Daoy (cell line): ENCODE results near the gene CPB2. TPM values are rescaled to one million over a fixed set of nuclear protein-coding genes. Genes with fewer than 3 reads are reported as not detected.

ENCODE experiments used
- DNase-seq: peaks from one replicate; pipeline ENCODE4 v3.0.0-alpha.2; 2015; ENCODE audit warnings: low read depth
- total RNA-seq: library from RNA; depleted of rRNA; stranded (reverse); fragments of >200 nt; shearing (Covaris generic); gene quantifications from 2 replicates; pipeline ENCODE4 v1.2.3, GENCODE V29; 2014

CPB2 gene
- total RNA-seq, 1 experiment from 2014 or later, result not detected

- DNase-seq, result no peak
Measured at GRCh38 chr13:46051968-46052318, 52.9 kb downstream of the CPB2 start.

DNA sequence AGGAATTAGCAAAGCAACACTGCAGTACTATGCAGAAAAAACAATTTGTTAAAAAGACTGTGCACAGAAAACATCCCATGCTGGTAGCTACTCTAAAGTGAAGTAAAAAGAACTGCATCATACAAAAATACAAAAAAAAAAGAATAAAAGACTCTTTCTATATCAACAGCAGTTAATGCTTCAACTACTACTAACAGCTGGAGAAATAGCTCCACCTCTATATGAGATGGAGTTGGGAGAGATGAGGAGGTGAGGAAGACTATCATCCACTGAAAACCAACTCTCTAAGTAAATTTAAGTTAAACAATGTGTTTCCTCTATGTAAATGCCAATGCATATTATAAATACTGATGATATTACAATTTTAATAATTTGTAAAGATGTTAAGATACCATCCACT lies 54.1 kb downstream of the CPB2 start:
- no peak for DNase-seq

- no peak for DNase-seq
Measured at GRCh38 chr13:46045424-46045823, 59.4 kb downstream of the CPB2 start.

GRCh38 chr13:46043647-46044046 lies 61.2 kb downstream of the CPB2 start:
- no peak for DNase-seq

GRCh38 chr13:46041419-46041839 lies 63.4 kb downstream of the CPB2 start:
- DNase-seq, result no peak

- DNase-seq, result no peak
Measured at GRCh38 chr13:46040763-46041162, 64.1 kb downstream of the CPB2 start.

DNA sequence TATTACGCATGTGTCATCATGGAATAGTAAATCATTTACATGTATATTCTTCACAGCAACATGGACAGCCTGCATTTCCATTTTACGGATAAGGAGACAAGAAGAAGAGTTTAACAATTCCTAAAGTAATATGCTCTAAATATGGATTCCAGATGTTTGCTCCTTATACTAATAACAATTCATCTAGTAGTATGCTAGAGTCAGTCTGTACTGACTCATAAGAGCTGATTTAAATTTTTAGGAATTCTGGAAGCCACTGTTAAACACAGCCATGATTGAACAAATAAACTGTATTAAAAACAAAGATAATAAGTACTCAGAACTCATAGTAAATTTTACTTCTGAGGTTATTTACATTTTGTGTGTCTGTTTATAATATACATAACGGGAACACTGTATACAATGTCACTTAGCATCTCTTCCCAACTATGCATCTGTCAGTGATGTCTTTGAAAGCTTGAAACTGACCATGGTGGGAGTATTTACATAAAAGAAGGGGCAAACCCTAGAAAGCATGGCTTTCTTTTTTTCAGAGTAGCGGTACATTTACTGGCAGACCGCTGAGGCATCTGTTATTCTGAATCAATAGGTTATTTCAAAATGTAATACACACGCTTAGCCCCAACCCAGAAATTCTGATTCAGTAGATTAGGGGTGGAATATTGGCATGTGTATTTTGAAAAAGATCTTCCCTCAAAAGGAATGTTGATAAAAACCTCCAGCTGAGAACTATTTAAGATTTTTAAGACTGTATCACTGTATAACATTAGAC lies 65.2 kb downstream of the CPB2 start:
- DNase-seq, result no peak

GRCh38 chr13:46038296-46038695 lies 66.5 kb downstream of the CPB2 start:
- no peak for DNase-seq

DNA sequence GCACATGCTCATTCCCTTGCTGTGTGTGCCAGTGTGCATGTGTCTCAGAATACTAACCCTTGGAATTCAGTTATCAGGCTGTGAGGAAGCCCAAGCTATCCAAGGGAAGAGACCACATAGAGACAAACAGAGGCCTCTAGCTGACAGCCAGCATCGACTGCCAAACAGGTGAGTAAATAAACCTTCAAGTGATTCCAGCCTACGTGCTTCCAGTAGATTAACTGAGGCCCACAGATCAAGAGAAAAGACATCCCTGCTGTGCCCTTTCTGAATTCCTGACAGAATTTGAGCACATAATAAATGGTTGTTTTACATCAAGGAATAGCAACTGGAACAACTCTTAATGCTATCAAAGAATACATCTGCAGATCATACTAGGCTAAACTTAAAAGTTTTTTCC lies 69.8 kb downstream of the CPB2 start:
- no peak for DNase-seq

DNA sequence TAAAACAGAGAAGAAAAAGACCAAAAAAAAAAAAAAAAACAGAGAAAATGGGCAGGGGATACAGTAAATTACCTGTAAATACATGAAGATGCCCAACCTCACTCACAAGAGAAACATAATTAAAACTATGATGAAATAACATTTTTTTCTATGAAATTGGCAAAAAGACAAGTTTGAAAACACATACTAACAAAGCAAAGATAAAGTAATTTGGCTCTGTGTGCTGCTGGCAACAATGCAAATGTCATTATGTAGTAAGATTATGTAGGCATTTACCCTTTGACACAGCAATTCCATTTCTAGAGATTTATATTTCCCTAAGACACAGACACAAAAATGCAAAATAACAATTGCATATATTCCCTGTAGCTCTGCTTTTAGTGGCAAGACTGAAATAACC lies 72.5 kb downstream of the CPB2 start:
- no peak for DNase-seq

DNA sequence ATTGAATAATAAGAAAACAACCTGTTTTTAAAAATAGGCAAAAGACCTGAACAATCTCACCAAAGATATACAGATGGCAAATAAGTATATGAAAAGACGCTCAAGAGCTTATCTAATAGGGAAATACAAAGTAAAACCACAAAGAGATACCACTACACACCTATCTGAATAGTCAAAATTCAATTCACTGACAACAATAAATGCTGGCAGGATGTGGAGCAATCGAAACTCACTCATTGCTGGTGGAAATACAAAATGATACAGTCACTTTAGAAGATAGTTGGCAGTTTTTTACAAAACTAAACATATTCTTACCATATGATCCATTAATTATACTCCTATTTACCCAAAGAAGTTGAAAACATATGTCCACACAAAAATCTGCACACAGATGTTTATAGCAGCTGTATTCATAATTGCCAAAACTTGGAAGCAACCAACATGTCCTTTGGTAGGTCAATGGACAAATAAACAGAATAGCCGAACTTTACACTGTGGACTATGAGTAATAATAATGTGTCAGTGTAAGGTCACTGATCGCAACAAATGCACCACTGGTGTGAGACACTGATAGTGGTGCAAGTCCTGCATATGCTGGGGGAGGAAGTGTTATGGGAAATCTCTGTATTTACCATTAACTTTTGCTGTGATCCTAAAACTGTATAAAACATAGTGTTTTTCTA lies 73.1 kb downstream of the CPB2 start:
- no peak for DNase-seq

DNA sequence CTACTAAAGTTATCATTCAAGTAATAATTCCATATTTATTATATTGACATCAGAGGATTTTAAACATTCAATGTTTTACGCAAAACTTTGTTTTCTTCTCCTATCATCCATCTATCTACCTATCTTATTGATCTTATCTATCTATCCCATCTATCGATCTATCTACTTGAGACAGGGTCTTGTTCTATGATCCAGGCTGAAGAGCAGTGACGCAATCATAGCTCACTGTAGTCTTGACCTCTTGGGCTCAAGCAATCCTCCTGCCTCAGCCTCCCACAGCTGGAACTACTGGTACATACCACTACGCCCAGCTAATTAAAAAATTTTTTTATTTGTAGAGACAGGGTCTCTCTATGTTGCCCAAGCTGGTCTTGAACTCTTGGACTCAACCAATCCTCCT lies 79.7 kb downstream of the CPB2 start:
- no peak for DNase-seq

GRCh38 chr13:46022481-46022880 lies 82.4 kb downstream of the CPB2 start:
- no peak for DNase-seq

- DNase-seq, result no peak
Measured at GRCh38 chr13:46016216-46016615, 88.6 kb downstream of the CPB2 start.

GRCh38 chr13:46015366-46015765 lies 89.5 kb downstream of the CPB2 start:
- no peak for DNase-seq

- DNase-seq, result no peak
Measured at GRCh38 chr13:46012404-46012803, 92.4 kb downstream of the CPB2 start.

DNA sequence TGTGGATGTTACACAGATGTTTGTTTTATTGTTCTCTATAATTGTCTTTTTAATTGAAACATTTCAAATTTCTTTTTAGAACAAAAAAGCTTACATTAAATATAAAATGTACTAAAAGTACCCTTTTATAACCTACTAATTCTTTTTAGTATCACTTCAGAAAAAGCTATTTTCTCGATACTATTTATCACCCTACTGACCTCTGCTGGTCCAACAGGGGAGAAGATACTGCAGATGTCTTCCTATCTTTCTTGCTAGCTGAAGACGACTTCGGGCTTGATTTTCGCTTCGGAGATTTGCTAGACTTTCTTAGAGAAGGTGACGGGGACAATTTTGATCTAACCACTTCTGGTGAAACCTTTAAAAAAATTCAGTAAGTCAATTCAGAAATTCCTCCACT lies 94.7 kb downstream of the CPB2 start:
- DNase-seq, result no peak

DNA sequence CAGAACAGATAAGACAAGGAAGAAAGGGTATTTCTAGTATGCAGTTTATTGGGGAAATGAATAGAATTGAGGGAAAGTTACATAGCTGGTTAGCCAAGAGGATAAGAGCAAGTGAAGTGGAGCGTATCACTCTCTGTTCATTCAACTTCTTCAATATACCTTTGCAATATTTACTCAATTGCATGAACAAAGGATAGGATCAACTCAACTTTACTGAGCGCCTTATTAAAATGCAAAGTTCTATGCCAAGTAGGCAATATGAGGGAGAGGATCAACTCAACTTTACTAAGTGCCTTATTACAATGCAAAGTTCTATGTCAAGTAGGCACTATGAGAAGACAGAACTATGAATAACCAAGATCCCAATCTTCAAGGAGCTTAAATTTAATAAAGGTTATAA lies 96.2 kb downstream of the CPB2 start:
- DNase-seq, result no peak

GRCh38 chr13:46006688-46007452 lies 98.0 kb downstream of the CPB2 start:
- DNase-seq, result no peak

- DNase-seq, result no peak
Measured at GRCh38 chr13:46004491-46004890, 100.3 kb downstream of the CPB2 start.
